IPS DF 4.7 (cell line): ENCODE results near the gene ATXN3.
A peak's percentile ranks its signal among the peaks of the same experiment; 100 is the strongest.

Experiments used
- DNase-seq: peaks from one replicate; pipeline ENCODE4 v3.0.0-alpha.2; 2013; ENCODE audit warnings: low spot score; ENCODE audit errors: extremely low read depth

ATXN3 gene

DNA sequence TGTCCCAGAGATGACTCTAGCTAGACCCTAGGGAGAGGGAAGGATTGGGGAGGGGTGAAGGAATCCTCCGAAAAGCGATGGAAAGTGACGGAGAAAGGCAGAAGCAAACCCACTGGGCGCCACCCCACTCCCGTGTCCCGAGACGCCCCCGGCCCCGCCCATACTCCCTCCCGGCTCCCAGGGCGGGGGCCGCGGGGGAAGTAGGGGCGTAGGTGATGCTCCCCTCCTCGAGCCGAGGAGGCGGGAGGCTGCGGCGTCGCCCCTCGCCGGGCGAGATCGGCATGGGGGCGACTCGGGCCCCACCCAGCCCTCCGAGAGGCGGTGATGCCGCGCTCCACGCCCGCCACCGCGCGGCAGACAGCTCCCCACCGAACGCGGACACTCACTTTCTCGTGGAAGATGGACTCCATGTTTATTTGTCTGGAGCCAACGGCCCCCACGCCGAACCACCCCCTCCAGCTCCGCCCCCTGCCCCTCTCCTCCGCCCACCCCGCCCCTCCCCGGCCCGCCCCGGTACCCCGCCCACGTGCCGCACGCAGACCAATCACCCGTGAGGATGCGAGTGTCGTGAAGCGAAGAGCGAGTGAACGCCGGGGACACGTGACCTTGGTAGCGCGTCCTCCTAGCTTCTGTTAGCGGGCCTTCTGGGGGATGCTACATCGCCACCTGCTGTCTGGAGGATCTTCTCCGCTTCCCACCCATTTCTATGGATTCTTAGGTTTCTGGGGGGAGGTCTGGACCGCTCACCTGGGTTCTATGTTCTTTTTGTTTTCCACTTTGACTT, at the start of gene ATXN3:
Gene ATXN3 (minus strand): TSS at position 440 of the 784 bp plus-strand sequence. CDS start 30 bp downstream, at position 410.
- peak; percentile 97 for DNase-seq

DNA sequence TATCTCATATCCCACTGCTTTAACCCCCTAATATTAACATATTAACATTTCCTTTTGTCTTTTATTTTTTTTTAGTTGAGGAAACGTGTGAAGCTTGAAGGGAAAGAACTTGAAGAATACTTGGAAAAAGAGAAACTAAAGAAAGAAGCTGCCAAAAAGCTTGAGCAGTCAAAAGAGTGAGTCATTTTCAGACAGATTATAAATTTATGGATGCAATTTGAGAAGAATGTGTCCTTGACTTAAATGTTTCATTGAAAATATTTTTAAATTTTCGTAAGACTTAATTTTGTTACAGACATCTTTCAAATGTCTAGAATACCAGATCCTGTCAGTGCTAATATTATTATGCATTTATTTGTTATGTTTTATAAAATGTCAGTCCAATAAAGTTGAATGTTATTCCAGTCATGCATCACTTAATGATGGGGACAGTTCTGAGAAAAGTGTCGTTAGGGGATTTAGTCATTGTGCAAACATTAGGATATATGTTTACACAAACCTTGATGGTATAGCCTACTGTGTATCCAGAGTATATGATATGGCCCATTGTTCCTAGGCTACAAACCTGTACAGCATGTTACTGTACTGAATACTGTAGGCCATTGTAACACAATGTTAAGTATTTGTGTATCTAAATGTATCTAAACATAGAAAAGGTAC, 48.0 kb upstream of the ATXN3 start:
- DNase-seq = no peak

DNA sequence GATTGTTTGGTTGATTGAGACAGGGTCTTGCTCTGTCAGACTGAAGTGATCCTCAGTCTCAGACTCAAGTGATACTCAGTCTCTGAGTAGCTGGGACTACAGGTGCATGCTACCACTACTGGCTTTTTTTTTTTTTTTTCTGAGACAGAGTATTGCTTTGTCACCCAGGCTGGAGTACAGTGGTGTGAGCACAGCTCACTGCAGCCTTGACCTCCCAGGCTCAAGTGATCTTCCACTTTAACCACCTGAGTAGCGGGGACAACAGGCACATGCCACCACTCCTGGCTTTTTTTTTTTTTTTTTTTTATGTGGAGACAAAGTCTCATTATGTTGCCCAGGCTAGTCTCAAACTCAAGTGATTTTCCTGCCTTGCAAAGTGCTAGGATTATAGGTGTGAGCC, 47.2 kb upstream of the ATXN3 start:
- no peak for DNase-seq

DNA sequence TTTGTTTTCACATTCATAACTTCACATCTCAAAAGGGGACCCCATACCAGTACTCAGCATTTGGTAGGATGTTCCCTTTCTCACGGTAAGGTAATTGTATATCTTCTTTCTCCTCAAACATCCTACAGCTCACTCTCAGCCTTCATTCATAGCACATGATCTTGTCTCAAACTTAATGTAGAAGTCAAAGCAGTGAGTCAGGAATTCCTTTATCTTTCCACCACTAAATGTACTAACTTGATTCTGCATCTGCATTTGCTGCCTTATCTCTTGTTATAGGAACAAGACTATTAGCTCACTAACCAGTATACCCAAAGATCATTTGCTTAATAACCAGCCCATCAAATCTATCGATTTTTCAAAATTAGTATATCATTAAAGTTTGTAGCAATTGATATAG, 38.3 kb upstream of the ATXN3 start:
- no peak for DNase-seq

DNA sequence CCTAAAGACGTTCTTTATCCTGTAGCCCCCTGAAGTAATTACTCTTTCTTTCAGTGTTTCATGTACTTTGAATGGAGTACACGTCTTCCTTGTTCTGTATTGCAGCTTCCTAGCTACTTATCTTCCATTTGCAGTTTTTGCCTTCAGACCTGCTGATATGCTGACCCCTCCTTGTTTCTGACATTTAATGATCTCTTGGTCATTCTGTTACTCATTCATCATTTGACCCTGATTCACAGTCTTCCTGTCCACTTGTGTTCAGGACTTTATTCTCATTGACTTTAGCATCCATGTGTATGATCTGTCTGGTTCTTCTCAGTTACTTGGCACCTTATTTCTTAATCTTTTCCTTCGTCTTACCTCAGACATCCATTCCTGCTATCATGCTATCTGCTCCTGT, 37.6 kb upstream of the ATXN3 start:
- DNase-seq = no peak

DNA sequence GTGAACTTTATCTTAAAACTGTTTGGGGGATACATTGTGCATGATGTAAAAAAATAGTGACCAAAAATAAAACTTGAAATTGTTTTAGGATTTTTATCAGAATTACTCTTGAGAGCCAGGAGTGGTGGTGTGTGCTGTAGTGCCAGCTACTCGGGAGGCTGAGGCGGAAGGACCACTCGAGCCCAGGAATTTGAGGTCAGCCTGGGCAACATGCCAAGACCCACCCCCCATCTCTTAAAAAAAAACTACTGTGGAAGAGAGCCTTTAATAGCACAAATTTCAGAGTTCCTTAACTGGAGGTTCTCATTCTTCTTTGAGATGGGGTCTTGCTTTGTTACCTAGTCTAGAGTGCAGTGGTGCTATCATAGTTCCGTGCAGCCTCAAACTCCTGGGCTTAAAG, 36.9 kb upstream of the ATXN3 start:
- DNase-seq = no peak

DNA sequence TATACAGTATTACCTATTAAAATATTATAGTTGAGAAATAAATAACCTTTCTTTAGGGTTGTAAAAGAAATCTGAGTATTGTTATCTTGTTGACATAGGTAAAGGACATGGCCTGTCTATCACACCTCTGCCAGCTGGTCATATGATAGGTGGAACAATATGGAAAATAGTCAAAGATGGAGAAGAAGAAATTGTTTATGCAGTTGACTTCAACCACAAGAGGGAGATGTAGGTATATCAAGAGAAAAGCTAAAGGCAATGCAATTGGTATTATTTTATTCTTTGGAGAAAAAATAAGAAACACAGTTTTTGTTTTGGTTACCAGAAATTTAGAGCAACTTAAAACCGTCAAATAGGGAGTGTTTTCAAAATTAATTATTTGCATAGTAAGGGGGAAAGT, 28.9 kb upstream of the ATXN3 start:
- DNase-seq = no peak

DNA sequence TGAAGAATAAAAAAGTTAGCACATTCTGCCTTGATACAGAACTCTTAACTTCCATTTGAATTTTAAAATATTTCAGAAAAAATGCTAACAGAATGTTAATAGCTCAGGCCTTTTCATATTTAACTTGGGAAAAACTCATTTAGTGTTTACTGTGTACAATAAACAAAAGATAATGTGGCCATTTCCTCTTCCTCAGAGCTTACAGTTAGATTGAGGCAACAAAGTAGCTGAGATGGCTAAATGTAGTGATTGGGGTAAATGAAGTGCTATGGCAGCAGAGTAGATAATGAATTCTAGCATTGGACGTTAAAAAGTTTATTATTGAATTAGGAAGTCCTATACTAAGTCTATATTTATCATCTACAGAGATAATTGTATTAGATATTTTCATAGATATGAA, 28.1 kb upstream of the ATXN3 start:
- no peak for DNase-seq

DNA sequence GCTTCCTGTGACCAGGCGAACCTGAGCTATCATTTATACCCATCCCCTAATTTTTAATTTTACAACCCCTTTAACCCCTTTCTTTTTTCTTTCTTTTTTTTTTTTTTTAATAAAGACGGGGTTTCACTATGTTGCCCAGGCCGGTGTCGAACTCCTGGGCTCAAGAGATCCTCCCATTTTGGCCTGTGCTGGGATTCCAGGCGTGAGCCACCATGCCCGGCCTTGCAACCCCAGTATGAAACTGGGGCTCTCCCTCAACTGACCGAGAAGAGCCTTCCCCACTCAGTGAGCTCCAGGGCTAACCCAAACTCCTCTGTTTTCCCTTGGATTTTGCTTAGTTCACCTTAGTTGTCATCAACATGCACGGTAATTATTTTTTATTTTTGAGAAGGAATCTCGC, 16.4 kb upstream of the ATXN3 start:
- DNase-seq = no peak

DNA sequence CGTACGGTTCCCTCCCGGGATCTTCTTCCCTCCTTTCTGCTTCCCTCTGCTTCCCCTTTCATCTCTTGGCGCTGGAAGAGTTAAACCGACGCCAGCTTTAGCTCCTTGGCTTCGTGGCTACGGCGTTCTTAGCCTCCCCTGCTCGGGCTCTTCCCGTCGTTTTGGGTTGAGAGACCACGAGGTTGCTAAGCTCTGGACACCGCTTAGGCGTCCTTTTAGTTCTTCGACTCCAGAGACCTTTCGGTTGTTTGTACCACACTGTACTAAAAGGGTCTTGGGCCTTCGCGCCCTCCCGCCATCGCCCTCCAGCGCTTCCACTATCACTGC, 15.9 kb upstream of the ATXN3 start:
- DNase-seq = no peak

DNA sequence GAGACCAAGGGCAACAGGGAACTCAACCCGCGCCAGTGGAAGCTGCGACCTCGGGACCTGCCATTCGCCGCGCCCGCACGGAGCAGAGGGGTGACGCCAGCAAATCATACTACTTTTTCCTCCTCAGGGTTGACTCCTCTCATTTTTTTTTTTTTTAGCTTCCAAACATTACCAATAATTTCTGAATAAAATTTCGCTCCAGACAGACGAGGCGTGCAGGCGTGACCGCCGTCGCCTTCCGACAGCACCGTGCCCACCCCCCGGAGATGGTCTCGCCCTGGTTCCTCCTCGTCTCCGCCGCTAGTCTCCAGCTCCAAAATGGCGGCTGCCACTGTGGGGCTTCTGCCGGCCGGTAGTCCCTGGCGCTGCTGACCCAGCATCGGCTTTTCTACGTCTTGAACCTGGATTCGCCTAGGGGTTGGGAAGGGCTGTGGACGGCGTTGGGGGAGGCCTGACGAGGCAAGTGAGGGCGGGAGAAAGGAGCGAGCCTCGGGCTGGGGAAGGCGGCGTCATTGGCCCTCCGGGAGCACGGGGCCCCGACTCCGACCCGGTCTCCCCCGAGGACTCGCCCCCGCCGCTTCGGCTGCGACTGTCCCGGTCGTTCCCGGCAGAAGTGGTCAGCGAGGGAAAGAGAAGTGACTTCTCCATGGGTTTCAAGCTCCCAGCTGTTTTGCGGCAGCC, 15.4 kb upstream of the ATXN3 start, which contains the start of the genes CPSF2 and NDUFB1:
Gene CPSF2 (plus strand): TSS at position 300 of the 681 bp plus-strand sequence. CDS start 9,016 bp downstream, outside the sequence.
Gene NDUFB1 (minus strand): TSS at position 37 of the 681 bp plus-strand sequence. CDS start 4,069 bp downstream, outside the sequence.
- no peak for DNase-seq

DNA sequence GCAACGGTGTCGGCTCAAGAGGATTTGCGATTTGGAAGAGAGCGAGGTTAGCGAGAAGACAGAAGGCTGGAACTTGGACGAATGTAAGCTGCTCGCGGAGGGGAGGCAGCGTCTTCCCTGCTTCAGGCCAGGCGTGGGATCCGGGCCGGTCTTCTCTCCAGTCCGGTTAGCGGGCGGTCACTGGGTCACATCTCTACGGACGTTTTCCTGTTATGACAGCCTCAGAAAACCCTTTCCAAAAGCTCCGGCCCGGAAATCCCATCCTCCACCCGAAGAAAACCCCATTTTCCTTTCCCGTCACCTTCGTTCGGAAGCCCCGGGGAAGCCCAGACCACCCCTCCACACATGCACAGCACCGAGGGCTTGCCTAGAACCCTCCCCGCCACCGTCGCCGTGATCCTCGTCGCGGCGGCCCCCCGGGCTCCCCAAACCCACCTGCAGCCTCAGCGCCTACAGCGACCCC, 14.9 kb upstream of the ATXN3 start:
- DNase-seq = no peak

DNA sequence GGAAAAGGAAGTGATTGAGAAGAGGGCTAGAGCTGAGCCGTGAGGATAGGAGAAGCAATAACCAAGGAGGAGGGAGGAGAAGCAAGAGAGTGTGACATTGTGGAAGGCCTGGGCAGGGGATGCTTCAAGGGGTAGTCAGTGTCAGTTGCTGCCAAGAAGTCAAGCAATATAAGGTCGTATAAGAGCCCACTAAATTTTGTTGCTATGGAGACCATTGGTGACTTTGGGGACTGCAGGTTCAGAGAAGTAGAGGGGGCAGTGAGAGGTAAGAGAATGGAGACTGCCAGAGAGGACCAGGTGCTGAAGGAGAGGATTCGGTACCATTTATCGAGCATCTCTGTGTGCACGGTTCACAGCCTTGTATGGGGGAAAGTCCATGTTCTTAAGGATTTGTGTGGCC, 3.1 kb upstream of the ATXN3 start:
- DNase-seq = no peak

DNA sequence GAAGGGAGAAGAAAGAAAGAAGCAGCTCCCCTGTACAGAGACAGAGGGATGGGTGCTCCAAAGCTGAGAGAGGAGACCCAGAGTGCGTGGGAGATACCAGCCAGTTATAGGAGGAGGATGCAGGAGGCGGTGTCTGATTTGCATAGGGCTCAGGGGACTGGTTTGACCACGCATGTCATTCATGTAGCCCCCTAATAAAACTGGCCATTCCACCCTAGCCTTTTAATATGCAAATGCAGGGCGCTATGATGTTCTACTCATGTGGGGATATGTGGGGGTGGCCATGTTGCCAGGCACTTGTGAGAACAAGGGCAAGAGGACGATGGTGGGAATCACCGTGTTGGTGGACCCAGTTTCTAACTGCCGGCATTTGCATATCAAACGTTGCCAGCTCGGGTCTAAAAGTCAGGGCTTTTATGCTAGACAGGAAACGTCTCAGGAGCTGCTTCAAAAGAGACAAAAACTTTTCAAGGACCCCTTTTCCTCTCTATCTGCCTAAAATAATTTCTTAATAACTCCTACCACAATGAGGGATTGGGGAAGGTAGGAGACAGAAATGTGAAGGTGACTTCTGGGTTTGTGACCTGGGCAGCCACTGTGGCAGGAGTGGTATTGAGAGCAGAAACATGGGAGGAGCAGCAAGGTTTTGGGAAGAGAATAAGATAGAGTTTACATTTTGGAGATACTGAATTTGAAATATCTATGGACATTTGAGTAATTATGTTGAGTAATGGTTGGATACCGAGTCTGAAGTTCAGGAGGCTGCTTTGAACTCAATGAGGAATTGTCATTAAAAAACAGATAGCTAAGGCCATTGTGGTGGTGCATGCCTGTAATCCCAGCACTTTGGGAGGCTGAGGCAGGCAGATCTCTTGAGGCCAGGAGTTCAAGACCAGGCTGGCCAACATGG, 2.2 kb upstream of the ATXN3 start:
- peak; percentile 68 for DNase-seq

DNA sequence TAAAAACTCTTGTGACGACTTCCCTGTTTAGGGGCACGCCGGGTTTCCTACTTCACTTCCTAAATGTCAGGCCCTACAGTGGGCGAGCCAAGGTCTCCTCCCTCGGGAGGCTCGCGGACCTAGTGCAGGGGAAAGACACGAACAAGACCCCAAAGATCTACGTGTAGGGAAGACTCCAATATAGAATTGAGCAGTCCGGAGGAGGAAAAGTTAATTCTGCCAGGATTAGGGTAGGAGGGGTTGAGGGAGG, 564 bp downstream of the ATXN3 start:
- DNase-seq = no peak

DNA sequence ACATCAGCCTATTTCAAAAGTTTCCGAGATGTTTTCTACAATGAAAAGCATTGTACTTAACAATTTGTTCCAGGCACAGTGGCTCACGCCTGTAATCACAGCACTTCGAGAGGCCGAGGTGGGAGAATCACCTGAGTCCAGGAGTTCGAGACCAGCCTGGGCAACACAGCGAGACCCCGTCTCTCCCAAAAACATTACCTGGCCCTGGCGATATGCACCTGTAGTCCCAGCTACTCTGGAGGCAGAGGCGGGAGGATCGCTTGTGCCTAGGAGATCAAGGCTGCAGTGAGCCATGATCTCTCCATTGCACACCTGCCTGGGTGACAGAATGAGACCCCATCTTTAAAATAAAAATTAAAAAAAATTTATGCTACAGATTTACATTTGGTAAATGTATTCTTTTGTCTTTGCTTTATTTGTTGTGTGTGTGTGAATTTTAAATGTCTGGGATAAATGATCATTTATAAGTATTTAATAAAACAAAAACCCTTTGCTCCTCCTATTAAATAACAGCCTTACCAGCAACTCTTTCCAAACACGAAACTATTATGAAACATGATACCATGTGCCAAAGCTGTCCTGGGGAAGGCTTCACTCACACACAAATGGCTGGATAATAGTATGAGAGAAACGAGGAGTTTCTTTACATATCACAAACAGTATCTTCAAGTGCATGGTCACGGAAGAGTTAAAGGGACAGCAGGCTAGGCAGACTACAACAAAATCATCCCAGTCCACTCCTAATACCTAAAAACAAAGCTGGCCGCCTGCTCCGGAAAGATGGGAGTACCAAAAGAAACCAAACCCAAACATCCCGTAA, 1.1 kb downstream of the ATXN3 start:
- no peak for DNase-seq

DNA sequence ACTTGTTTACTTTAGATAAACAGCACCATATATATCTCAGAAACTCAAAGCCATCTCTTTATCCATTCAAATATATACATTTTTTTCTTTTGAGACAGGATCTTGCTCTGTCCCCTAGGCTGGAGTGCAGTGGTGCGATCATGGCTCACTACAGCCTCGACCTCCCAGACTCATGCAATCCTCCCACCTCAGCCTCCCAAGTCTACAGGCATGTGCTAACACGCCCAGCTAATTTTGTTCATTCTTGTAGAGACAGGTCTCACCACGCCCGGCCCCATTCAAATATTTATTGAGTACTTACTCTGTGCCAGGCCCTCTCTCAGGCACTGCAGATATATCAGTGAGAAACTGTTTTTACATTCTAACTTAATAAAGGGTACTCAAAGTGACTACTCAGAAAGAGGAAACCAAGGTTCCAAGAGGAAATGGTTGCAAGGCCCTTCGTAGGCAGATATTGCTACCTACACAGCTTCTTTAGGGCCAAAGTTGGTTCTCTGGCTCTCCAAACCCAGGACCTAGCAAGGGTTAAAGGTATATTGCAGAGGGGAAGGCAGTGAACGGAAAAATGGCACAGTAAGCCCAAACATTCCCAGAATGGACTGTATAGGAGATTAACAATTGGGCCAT, 2.9 kb downstream of the ATXN3 start:
- no peak for DNase-seq

DNA sequence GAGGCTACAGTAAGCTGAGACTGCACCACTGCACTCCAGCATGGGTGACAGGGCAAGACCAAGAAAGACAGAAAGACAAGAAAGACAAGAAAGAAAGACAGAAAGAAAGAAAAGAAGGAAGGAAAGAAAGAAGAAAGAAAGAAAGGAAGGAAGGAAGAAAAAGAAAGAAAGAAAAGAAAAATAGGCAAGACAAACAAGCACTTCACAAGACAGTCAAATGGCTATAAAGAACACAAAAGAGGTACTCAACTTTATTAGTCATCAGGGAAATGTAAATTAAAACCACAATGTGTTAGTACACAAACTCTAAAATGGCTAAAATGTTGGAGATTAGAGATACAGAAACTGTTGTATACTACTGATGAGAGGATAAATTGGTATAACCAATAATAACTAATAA, 6.6 kb downstream of the ATXN3 start:
- DNase-seq = no peak

DNA sequence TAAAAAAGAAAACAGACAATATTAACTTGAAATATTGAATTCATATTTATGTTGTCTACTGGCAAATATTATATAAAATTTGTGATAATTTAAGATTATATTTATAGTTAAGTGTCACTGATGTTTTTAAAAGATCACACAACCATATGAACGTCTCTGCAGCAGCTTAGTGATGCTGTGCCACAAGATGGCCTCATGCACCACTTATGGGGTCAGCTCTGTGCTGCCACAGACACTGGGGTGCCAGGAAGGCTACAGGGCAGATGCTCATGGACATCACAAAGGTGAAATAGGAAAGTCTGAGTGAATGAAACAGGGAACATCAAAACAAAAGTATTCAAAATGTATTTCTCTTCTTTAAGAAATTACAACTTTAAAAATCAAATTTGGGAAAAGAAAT, 13.1 kb downstream of the ATXN3 start:
- DNase-seq = no peak

DNA sequence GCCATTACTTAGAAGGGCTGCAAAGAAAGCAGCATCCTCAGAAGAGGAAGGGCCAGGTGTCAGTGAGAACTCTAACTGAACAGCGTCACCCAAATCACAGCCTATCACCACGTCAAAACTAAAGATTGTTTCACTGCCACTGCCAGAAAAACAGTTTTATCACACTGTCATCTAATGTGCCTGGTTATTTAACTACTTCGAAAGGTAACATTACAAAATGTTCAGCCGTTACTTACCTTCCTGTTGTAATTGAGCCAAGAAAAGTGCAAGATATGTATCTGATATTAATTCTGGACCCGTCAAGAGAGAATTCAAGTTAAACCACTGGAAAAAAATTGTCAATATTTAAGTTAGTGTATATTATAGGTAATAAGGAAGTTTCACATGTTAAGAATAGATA, 17.9 kb downstream of the ATXN3 start:
- no peak for DNase-seq
